ENCODE results near the gene L3MBTL4.

The L3MBTL4 gene

DNA sequence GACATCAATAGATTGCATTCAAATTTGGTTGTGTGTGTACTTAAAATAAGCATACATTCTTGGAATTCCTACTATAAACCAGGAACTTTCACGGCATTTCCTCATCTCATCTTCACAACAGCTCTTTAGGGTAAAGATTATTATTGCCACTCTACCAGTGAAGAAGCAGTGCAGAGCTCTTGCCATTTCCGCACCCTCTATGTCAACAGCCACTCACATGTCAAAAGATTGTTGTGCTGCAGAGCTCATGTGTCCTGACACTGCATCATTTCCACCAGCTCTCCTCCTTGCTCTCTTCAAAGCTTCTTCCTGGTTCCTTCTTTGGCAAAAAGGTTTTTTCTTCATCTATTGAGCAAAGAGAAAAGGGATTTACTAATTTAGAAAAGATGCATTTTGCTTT is 26.5 kb upstream of the L3MBTL4 start:
- Histone ChIP-seq H3K27ac (no peak overlapping the region), H2AFZ (ENCODE audit: low read depth) (no peak overlapping the region), H3K4me2 (no peak overlapping the region), H3K4me3 (IDR thresholded peaks at IDR 0.05; ENCODE audit: insufficient read depth, low read depth, low read length) (no peak overlapping the region), H3K79me2 (ENCODE audit: insufficient read depth, low read depth) (no peaks in the 10 kb centered on the region), H4K20me1 (ENCODE audit: insufficient read depth) (no peaks in the 10 kb centered on the region), H3K27me3 (ENCODE audit: insufficient read depth, low read depth) (no peaks in the 10 kb centered on the region), H3K9ac (no peak overlapping the region), H3K36me3 (ENCODE audit: insufficient read depth) (no peaks in the 10 kb centered on the region), H3K4me1 (ENCODE audit: low read depth, poor library complexity, severe bottlenecking) (no peaks in the 10 kb centered on the region)
- TF ChIP-seq, protein P1, sequence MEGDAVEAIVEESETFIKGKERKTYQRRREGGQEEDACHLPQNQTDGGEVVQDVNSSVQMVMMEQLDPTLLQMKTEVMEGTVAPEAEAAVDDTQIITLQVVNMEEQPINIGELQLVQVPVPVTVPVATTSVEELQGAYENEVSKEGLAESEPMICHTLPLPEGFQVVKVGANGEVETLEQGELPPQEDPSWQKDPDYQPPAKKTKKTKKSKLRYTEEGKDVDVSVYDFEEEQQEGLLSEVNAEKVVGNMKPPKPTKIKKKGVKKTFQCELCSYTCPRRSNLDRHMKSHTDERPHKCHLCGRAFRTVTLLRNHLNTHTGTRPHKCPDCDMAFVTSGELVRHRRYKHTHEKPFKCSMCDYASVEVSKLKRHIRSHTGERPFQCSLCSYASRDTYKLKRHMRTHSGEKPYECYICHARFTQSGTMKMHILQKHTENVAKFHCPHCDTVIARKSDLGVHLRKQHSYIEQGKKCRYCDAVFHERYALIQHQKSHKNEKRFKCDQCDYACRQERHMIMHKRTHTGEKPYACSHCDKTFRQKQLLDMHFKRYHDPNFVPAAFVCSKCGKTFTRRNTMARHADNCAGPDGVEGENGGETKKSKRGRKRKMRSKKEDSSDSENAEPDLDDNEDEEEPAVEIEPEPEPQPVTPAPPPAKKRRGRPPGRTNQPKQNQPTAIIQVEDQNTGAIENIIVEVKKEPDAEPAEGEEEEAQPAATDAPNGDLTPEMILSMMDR (conservative IDR thresholded peaks at IDR 0.05; ENCODE audit: low read depth, low read length): no peak

DNA sequence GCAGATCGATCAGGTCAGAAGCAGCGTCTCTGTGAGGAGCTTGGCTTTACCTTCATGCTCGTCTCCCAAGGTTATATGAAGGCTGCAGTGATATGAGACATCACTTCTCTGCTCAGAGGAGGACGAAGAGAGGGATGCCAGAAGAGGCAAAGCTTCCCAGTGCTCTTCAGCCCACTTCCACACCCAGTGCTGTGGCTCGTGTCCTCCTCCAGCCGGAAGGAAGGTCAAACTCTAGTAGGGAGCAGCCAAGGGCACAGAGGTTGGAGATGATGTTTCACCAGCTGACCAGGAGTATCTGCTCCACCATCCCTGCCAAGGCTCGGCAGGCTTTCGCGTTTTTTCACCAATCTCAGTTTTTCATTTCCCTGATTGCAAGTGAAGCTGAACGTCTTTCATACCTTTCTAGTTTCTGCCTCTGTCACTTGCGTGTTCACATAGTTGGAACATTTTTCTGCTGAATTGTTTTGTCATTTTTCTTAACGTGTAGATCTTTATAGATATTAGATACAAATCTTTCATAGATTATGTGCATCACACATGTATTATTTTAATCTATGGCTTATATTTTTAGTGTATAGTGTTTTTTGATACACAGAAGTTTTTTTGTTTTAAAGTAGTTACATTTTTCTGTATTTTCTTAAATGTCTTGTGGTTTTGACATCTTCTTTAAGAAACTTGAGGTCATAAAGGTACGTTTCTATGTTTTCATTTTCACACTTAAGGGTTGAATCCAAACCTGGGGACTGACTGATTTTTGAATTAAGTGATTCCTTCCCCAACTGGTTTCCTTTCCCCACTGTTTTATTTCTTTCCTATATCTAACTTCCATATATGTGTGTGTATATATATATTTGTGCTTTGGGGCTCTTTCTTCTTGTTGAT is 23.5 kb upstream of the L3MBTL4 start:
- Histone ChIP-seq H3K27ac (no peak overlapping the region), H3K4me2 (peak overlapping the region; percentile 2; the same call in 1 of the 2 replicates), H2AFZ (ENCODE audit: low read depth) (0 out of 2 replicates have a peak overlapping the region, but pooled peaks have one; percentile 10)

DNA sequence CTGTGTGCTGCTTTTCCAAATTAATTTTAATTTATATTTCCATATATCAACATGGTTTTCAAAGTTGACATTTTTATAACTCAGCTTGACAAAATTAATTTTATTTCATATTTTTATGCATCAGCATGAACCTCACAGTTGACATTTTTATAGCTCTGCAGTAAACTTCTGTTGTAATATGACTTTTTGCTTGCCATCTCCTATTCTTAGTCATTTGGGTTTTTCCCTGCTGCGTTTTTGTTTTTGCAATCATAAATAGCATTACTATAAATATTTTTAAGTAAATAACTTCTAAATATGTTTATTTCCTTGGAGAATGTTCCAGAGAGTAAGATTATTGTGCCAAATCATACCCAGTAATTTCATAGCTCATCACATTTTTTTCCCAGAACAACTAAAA is 21.0 kb upstream of the L3MBTL4 start:
- H3K9ac ChIP-seq: no peak overlapping the region
- TF ChIP-seq, protein P1 (conservative IDR thresholded peaks at IDR 0.05; ENCODE audit: low read depth, low read length): no peak
- no peaks in the 10 kb centered on the region for H3K27me3 ChIP-seq (ENCODE audit: insufficient read depth, low read depth)
- H3K4me3 ChIP-seq (IDR thresholded peaks at IDR 0.05; ENCODE audit: insufficient read depth, low read depth, low read length): no peak overlapping the region
- H3K4me1 ChIP-seq (ENCODE audit: low read depth, poor library complexity, severe bottlenecking): peaks cover 4% of the 10 kb centered on the region
- no peaks in the 10 kb centered on the region for H4K20me1 ChIP-seq (ENCODE audit: insufficient read depth)
- no peak overlapping the region for H3K4me2 ChIP-seq
- no peak overlapping the region for H3K27ac ChIP-seq
- no peaks in the 10 kb centered on the region for H3K36me3 ChIP-seq (ENCODE audit: insufficient read depth)
- H2AFZ ChIP-seq (ENCODE audit: low read depth): no peak overlapping the region
- no peaks in the 10 kb centered on the region for H3K79me2 ChIP-seq (ENCODE audit: insufficient read depth, low read depth)

More for the DNA sequence above, 23.5 kb upstream of the L3MBTL4 start:
- Histone ChIP-seq H3K4me1 (ENCODE audit: low read depth, poor library complexity, severe bottlenecking) (peaks cover 4% of the 10 kb centered on the region), H3K9ac (no peak overlapping the region), H3K36me3 (ENCODE audit: insufficient read depth) (no peaks in the 10 kb centered on the region), H4K20me1 (ENCODE audit: insufficient read depth) (no peaks in the 10 kb centered on the region), H3K79me2 (ENCODE audit: insufficient read depth, low read depth) (no peaks in the 10 kb centered on the region), H3K4me3 (IDR thresholded peaks at IDR 0.05; ENCODE audit: insufficient read depth, low read depth, low read length) (no peak overlapping the region), H3K27me3 (ENCODE audit: insufficient read depth, low read depth) (no peaks in the 10 kb centered on the region)
- TF ChIP-seq, protein P1 (conservative IDR thresholded peaks at IDR 0.05; ENCODE audit: low read depth, low read length): no peak

DNA sequence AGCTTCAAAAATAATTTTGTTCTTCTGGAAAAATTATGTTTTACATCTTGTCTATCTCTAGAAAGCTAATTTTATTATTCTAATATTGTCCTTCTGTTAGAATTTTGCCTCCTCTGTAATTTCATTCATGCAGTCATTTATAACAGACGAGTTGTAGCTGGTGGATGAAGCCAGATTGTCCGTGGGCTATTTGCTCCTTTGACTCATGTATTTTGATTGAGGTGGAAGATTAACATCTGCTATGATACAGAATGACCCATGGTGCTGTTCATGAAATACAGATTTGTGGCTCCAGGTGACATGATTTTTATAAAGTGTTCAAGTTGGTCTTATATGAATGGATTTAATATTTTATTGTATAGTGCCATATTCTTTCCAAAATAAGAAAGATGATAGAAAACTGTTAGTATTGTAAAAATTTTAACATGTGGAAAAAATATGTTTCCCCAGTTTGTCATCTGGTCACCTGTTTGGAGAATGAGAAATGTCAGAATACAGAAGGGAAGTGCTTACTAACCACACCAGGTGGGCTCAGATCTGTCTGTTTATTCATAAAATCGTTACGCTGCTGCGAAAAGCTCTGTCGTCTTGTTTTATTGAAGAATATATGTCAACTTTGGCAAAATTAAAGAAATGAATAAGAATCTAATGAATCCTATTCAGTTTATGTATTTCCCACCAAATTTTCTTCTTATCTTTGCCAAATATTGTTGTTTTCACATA is 20.4 kb upstream of the L3MBTL4 start:
- H2AFZ ChIP-seq (ENCODE audit: low read depth): no peak overlapping the region
- TF ChIP-seq, protein P1 (conservative IDR thresholded peaks at IDR 0.05; ENCODE audit: low read depth, low read length): no peak
- no peaks in the 10 kb centered on the region for H4K20me1 ChIP-seq (ENCODE audit: insufficient read depth)
- no peak overlapping the region for H3K4me2 ChIP-seq
- no peak overlapping the region for H3K4me3 ChIP-seq (IDR thresholded peaks at IDR 0.05; ENCODE audit: insufficient read depth, low read depth, low read length)
- H3K36me3 ChIP-seq (ENCODE audit: insufficient read depth): no peaks in the 10 kb centered on the region
- H3K27ac ChIP-seq: no peak overlapping the region
- no peak overlapping the region for H3K9ac ChIP-seq
- peaks cover 4% of the 10 kb centered on the region for H3K4me1 ChIP-seq (ENCODE audit: low read depth, poor library complexity, severe bottlenecking)
- no peaks in the 10 kb centered on the region for H3K27me3 ChIP-seq (ENCODE audit: insufficient read depth, low read depth)
- H3K79me2 ChIP-seq (ENCODE audit: insufficient read depth, low read depth): no peaks in the 10 kb centered on the region
